GM03348 (cell line): ENCODE measurements around the gene CFH.
A peak's percentile ranks its signal among the peaks of the same experiment; 100 is the strongest.
"Not testable (repeated sequence)": the region's sequence is repeated elsewhere in the genome, so short reads cannot be mapped to it uniquely, and the experiment has no call there.

Experiments used
- DNase-seq: peaks from one replicate; pipeline ENCODE4 v3.0.0; 2012; ENCODE audit warnings: low spot score

CFH gene

DNA sequence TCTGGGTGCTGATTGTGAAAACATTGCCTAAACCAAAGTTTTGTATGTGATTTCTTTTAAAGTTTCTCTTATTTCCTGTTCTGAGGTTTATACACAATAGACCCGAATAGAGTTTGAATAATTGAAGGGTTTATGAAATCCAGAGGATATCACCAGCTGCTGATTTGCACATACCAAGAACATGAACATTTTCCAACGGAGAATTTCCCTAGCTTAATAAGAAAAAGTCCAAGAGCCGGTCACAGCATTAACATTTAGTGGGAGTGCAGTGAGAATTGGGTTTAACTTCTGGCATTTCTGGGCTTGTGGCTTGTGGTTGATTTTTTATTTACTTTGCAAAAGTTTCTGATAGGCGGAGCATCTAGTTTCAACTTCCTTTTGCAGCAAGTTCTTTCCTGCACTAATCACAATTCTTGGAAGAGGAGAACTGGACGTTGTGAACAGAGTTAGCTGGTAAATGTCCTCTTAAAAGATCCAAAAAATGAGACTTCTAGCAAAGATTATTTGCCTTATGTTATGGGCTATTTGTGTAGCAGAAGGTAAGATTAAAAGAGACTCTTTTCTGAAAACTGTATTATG is at the start of gene CFH:
TSS of gene CFH (plus strand) at position 407 of the 579 bp plus-strand sequence. CDS start at position 482, 75 bp downstream.
- DNase-seq = peak; percentile 60

DNA sequence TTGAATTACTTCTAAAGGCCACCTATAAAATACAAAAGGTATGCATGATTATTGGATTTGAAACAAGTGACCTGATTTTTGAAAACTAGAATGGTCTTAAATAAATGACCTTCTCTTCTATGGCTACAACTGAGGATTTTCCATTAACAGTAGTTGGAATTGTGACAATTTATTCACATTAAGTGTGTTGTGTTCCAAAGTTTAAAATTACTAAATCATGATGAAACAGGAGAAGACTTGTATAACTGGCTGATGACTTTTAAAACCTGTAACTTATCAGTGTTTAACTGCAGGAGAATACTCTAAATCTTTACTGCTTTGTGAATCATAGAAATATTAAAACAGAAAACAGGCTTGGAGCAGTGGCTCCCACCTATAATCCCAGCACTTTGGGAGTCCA is 48.2 kb upstream of the CFH start:
- no peak for DNase-seq

DNA sequence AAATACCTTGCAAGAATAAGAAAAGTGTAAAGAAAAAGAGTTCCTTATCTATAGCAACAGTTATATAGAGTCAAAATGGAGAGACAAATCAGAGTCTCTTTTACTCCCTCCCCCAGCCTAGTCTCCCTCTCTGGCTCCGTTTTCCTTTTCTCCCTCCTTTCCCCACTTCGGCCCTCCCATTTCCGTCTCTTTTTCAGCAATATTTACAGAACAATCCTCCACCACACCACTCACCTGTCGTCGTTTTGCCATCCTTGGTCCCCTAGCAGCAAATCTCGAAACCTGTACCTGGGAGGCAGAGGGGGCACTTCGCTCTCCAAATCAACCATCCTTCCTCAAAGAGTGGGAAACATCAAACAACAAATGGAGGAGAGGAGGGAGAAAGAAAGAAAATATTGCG is 43.9 kb upstream of the CFH start:
- peak; percentile 6 for DNase-seq

DNA sequence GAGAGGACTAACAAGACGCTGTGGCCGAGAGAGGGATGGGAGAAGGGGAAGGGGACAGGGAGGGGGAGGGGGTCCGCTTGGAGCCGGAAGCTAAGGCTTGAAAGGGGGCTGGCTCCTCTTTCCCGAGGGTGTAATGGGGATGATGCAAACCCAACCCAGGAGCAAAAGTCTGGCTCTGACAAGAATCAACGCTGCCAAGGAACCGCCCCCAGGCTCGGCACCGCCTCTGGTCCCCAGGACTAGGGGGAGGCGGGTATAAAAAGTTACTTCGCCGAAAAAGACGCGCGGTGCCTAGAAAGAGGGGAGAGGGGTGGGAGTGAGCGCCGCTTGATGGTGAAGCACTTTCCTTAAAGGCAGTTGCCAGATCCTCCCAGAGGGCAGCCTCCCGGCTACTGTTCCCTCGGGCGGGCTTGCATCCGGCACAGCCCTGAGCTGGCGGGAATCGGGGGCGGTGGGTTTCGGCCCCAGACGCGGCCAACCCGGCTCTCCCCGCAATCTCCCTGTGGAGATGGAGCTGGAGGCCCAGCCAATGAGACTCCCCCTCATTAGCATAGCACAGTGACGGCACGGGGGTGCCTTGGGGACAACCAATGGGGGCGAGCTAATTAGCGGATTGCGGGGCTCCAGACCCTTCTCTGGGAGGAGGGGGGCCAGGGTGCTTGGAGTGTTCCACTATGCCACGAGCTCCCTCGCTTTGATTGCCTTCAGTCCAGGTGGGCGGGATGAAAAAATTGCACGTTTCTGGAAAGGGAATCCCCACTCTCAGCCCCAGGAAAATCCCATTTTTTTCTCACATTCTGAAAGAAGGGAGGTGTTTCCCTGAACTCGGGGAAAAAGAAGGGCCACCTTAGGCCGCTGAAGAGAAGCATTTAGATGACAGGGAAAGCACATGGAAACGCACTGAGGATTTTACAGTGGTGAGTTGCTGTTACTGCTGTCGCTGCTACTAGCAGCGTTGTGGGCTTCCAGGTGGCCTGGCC is 43.2 kb upstream of the CFH start, which contains the start of gene KCNT2:
TSS of gene KCNT2 (minus strand) at position 51 of the 980 bp plus-strand sequence. CDS start 131 bp downstream, outside the sequence.
- DNase-seq = peak; percentile 46

DNA sequence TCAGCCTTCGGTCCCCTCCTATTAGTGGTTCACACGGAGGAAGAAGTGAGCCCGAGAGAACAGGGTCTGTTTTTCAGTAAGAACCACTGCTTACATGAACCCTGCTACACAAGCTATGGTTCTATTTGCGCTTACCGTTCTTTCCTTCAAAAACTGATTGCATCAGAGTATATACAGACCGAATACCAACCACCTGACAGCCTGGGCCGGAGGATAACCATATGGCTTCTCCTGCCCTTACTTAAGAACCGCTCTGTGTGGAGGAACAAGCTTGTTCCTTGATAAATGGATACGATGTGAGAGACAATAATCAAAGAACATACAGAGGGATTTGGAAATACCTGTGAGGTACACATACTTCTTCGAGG is 42.5 kb upstream of the CFH start:
- no peak for DNase-seq

DNA sequence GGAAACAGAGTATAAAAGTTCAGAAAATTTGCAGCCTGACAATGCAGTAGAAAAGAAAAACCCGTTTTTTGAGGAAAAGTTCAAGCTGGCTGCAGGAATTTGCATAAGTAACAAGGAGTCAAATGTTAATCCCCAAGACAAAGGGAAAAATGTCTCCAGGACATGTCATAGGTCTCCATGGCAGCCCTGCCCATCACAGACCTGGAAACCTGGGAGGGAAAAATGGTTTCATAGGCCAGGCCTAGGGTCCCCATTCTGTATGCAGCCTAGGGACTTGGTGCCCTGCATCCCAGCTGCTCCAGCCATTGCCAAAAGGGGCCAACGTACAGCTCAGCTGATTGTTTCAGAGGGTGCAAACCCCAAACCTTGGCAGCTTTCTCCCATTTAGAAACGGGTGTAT is 40.0 kb upstream of the CFH start:
- no peak for DNase-seq

DNA sequence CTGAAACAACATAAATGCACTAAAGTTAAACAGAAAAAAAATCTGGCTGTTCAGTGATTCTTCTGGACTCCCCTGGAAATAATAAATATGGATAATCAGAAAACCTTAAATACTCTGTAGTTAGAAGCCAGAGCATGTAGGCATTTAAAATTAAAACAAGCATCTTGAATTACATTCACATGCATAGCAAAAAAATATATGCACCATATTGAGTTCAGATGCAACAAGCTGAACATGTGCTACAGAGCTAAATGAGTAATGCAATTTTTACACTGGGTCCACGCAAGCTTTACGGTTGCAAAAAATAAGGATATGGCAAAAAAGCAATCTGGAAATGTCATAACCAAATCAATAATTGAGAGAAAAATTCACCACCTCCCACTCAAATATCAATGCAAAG is 32.1 kb upstream of the CFH start:
- no peak for DNase-seq

DNA sequence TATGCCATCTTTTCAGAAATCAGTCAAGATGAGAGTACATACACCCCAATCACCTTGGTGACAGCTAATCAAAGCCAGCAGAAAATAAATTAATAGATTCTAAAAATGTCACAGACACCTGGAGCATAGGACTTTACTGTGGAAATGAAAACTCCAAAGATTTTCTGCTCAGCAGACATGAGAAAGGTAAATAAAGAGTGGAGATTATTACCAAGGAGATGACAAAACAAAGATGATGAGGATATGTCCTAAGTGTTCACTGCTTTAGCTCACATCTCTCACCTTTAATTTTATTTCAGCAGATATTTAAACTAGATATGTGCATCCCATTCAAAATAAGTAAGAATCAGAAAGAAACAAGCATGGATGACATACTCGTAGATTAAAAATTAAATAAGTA is 28.8 kb upstream of the CFH start:
- no peak for DNase-seq

DNA sequence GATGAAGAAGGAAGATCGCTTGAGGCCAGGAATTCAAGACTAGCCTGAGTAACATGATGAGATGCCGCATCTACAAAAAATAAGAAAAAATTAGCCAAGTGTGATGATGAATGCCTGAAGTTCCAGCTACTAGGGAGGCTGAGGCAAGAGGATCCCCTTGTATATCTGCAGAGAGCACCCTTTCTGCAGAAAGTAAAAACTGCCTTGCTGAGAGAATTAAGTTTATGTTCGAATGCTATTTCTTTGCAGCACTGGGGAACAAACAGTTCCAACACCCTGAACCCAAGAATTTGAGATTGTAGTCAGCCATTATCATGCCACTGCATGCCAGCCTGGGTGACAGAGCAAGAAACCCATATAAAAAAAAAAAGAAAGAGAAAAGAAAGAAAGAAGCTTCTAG is 23.0 kb upstream of the CFH start:
- no peak for DNase-seq

DNA sequence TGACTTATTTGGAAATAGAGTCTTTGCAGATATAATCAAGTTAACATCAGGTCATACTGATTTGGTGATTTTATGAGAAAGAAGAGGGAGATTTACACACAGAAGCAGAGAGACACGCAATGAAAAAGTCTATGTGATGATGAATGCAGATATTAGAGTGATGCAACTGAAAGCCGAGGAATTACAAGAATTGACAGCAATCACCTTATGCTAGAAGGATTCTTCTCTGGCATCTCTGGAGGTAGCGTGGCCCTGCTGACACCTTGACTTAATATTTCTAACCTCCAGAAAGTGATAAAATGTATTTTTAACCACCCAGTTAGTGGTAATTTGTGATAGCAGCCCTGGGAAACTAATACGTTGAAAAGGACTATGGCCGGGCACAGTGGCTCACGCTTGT is 14.2 kb upstream of the CFH start:
- DNase-seq = no peak

DNA sequence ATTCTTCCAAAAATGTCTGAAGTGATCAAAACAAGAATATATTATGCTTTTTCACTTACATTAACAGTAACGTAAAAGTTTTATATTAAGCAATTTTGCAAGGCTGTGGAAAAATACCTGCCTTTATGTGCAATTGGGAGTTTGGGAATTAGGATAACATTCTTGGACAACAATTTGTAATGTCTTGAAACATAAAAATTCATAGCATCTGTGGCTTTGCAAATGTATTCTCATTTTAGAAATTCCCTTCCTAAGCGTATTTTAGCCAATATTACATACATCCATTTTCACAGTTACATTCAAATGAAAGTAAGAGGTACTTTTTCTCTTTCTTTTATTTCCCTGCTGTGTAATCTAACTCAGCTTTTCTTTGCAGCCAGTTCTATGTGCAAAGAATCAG is 13.4 kb upstream of the CFH start:
- no peak for DNase-seq

DNA sequence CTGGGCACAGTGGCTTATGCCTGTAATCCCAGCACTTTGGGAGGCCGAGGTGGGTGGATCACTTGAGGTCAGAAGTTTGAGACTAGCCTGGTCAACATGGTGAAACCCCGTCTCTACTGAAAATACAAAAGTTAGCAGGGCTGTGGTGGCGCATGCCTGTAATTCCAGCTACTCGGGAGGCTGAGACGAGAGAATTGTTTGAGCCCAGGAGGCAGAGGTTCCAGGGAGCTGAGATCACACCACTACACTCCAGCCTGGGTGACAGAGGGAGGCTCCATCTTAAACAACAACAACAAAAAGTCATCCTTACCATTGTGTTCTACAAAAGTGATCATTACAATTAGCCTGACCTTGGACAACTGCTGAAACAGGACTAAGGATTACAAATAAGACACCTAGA is 12.6 kb upstream of the CFH start:
- DNase-seq = not testable (repeated sequence)

DNA sequence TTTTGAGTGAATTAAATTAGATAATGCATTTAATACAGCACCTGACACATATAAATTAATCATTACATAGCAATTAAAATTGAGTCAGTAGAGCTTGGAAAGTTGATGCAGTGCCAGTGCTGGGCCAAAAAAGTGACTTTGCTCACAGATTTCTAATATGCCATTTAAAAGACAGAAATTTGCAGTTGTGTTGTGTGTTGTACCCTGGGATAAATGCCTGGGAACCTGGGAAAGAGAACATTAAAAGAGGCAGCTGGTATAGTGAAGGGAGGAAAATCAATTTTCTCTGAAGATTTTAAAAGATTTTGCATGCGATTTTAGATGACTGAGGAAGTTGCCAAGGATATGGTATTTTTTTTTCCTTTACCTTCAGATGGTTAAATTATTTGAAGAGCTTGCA is 10.9 kb upstream of the CFH start:
- no peak for DNase-seq

DNA sequence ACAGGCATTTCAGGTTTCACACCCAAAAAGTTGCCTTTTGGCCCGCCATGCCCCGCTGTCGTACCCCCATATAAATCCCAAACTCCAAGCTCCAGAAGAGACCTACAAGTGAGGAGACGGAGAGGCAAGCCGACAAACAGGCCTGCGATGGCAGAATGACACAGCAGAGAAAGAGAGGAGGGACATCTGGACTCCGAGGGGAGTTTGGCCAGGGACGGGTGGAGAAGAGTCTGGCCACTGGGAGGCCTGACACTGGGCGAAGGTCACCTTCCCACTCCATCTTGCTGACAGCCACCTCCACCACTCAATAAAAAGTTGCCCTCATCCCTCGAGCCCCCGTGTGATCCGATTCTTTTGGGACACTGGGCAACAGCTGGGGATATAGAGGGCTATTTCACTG is 1.9 kb upstream of the CFH start:
- no peak for DNase-seq

DNA sequence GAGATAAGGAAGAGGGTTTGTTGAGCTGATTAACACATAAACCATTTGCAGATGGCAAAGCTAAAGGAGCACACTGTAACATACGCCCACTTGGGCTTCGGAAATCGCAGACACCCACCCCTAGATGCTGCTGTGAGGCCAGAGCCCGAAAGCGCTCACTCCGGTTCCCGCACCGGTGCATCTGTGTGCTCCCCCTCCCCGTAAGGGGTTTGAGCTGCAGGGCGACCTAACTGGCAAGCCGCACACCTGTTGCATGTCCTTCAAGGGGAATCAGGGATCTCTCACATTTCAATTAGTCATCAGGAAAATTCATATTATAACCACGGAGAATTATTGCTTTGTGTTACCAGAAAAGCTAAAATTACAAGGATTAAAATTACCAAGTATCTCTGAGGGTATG is 1.4 kb upstream of the CFH start:
- DNase-seq = no peak

DNA sequence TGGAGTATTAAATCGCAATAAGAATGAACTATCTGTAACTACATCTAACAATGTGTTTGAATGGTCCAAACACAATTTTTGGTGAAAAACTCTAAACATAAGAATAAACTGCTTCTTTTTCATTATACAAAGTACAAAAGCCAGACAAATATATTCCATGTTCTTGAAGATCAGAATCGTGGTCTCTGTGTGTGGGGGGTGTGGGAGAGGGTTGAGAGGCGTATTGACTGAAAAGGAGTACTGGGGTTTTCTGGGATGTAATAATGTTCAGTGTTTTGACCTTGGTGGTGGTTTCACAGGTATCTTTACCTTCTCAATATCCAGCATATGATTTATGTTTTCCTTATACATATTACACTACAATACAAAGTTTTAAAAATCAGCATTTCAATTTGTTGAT is 764 bp upstream of the CFH start:
- DNase-seq = no peak

DNA sequence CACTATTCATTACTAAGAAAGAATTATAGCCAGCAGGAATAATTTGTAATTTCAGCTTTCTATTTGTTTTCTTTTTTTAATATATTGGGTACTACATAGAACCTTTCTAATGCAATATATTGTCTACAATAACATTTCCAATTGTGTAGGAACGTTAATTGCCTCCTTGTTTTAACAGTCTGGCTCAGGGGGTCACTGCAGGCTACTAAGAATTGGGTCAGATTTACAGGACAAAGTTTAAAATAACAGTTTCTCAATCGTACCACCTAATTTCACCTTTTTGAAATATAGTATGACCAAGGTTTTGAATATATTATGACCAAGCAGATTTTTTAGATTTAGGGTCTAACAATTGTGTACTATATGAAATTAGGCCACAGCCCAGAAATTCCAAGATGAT is 2.4 kb downstream of the CFH start:
- no peak for DNase-seq

DNA sequence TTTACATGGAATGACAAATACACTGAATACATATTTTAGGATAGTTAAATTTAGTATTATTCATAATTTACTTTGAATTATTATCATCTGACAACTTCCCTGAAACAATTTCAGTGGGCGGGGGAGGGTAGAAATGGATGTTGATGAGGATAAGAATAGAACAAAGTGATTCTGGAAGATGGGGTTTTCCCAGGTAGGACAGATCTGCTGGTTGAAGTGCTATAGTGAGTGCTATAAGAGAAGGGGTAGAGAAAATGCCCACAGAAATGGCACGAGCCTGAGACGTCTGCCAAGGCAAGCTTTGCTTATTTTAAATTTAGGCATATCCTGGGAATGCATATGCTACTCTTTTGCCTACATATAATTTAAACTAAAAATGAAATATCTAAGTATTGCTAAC is 3.2 kb downstream of the CFH start:
- DNase-seq = no peak

DNA sequence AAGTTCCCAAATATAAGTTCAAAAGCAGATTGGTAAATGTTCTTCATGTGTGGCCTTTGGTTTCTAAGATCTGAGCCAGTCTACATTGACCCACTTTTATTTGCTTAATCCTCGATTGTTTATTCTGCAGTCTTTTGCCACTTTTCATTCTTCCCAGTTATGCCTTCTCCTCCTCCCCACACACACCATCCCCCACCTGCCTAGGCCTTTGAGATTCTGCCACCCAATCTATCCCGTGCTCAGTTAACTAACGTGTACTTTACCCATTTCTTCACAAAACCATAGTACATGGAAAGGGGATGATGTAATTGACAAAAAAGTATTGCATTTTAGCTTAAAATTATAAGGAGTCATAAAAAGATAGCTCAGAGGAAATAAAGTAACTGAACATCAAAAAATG is 3.7 kb downstream of the CFH start:
- no peak for DNase-seq

DNA sequence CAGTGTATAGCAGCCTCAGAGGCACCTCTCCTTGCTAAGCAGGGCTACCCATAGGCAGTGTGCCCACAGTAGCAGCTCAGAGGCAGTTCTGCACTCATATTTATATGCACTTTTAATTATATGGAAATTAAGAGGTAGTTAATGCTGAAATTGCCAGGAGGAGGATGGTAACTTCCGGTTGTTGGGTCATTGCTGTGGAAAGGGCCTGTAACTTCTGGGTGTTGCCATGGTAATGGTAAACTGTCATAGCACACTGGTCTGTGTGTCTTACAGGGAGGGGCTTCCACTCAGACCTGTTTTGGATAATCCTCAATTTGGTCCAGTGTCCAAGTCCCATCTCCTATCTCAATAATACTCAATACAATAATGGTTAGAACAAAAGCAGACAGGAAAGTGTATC is 7.6 kb downstream of the CFH start:
- no peak for DNase-seq

DNA sequence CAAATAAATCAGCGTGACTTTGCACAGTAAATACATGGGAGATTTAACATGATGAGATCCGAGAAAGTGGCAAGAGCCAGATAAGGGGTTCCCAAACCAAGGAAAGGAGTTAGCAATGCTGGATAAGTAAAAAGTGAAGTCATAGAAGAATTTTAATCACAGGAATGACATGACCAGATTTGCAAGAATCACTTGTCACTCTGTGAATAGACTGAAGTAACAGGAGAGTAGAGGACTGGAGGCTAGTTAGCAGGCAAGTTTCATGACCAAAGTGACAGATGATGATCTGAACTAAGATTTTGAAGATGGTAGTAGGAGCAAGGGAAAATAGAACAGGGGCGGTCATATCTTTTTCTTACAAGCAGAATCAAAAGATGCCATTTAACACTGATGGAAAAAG is 8.4 kb downstream of the CFH start:
- no peak for DNase-seq

DNA sequence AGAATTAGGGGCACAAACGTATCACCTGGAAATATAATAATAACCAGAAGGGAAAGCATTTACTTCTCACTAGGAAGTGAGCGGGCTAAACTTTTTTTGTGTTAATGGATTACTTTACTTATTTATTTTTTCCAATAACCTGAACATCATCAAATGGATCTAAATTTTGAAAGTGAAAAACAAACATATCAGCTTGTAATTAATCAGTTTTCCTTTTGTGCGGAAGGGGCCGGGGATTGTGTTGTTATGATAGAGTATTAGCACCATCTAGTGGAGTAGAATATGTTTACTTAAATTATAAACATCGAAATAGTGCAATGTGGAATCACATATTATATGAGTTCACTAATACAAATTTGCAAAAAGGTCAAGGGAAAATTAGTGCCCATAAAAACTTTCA is 9.0 kb downstream of the CFH start:
- peak; percentile 54 for DNase-seq

DNA sequence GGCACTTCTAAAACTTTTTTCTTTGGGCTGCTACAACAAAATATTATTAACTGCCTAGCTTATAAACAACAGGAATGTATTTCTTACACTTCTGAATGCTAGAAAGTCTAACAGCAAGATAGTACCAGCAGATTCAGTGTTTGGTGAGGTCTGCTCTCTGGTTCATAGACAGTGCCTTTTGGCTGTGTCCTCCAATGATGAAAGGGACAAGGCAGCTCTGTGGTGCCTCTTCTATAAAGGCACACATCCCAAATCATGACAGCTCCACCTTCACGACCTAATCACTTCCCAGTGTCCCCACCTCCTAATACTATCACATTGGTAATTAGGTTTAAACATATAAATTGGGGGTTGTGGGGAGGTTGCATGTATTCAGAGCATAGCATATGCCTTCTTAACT is 9.5 kb downstream of the CFH start:
- DNase-seq = no peak

DNA sequence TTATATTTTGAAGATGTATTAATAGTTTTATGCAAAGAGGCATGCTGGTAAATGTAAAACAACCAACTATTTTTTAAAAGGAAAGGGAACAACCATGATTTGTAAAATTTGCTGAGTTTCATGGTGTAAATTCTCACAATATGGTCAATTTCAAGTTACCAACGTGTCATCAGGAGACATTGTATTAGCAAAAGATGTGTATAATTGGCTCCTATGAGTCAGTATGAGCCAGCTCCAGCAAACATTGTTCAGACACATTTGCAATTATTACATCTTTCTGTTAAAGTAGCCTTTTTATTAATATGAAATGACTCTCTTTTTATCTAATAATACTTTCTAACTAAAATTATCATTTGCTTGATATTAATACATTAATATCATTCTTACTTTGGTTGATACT is 15.3 kb downstream of the CFH start:
- no peak for DNase-seq
